Hematopoietic multipotent progenitor cell treated with erythropoietin and hydrocortisone succinate and interleukin-3 and kit ligand, for 15 days (in vitro differentiated cells): ENCODE measurements around the gene ENTPD8.
"Not testable (repeated sequence)": the region's sequence is repeated elsewhere in the genome, so short reads cannot be mapped to it uniquely, and the experiment has no call there.

Source experiments
- DNase-seq: peaks from one replicate; pipeline ENCODE4 v3.0.0-alpha.2; 2015; ENCODE audit warnings: low spot score

The ENTPD8 gene

DNA sequence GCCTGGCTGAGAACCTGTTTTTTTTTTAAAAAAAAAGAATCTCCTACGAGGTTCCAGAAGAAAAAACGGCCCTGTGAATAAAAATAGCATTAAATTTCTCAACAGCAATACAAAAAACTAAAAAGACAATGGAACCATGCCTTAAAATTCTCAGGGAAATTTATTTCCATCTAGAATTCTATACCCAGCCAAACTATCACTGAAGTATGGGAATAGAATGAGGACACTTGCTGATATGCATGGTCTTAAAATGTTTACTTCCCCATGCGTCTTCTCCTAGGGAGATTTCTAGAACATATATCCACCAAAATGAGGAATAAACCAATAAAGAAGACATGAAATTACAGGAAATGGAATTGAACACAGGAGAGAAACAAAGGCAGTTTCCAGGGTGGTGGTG lies 34.5 kb upstream of the ENTPD8 start:
- no peak for DNase-seq

DNA sequence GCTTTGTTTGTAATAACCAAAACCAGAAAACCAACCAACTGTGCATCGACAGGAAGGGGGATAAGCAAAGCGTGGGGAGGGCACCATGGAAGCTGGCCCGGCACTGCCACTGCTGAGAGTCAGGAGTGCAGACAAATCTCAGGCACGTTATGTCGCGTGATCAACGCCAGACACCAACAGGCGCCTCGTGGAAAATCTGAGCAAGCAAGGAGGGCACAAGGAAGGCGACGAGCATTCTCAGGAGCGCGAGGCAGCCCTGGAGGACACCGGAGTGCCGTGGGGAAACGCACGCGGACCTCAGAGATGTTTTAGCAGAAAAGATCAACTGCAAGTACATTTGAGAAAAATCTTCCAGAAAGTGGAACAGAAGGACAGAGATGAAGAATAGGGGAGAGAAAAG lies 33.1 kb upstream of the ENTPD8 start:
- no peak for DNase-seq

DNA sequence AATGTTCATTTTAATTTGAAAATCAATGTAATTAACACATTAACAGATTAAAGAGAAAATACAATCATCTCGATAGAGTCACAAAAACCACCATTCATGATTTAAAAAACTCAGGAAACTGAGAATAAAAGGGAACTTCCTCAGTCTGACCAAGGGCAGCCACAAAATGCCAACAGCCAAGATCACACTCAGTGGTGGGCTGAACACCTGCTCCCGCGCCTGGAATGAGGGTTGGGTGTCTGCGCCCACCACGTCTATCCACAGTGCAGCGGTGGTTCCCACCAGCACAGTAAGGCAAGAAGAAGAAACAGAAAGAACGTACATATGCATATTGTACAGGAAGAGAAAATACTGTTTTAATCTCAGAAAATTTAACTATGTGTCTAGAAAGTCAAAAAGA lies 29.6 kb upstream of the ENTPD8 start:
- DNase-seq = no peak

DNA sequence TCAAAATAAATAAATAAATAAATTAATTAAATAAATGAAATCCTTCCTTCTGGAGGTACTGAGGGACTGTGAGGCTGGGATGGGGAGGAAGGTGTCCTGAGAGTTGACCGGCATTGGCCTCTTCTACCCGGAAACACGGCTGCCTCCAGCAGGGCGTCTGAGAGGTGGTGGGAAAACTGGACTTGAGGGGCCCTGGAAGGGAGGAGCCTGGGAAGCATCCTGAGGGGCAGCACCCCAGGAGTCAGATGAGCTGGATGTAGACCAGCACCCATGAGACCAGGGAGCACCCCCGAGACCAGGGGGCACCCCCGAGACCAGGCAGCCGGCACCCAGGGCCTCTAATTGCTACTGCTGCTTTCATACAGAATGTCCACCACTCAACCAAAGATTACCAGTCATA lies 26.7 kb upstream of the ENTPD8 start:
- no peak for DNase-seq

DNA sequence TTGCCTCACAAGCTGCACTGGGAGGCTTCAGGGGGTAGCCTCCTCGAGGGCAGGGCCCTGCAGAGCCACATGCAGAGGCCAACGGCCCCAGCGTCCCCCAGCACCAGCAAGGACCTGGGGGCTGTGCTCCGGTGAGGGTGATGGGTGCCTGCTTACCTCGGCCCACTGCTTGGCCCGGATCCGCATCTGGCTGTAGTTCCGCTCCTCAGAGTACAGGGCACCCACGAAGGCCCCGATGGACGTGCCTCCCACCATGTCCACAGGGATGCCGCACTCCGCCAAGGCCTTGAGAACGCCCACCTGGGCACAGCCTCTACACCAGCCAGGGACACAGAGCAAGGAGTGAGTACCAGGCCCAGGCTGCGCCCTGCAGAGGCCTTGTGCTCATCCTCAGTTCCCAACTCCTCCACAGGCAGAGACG lies 26.0 kb upstream of the ENTPD8 start:
- no peak for DNase-seq

DNA sequence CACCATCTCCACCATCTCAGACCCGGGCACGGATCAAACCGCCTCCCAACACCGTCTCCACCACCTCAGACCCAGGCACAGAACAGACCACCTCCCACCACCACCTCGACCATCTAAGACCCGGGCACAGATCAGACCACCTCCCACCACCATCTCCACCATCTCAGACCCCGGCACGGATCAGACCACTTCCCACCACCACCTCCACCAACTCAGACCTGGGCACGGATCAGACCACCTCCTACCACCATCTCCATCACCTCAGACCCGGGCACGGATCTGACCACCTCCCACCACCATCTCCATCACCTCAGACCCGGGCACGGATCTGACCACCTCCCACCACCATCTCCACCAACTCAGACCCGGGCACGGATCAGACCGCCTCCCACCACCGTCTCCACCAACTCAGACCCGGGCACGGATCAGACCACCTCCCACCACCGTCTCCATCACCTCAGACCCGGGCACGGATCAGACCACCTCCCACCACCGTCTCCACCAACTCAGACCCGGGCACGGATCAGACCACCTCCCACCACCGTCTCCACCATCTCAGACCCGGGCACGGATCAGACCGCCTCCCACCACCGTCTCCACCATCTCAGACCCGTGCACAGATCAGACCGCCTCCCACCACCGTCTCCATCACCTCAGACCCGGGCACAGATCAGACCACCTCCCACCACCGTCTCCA lies 25.4 kb upstream of the ENTPD8 start:
- DNase-seq = not testable (repeated sequence)

DNA sequence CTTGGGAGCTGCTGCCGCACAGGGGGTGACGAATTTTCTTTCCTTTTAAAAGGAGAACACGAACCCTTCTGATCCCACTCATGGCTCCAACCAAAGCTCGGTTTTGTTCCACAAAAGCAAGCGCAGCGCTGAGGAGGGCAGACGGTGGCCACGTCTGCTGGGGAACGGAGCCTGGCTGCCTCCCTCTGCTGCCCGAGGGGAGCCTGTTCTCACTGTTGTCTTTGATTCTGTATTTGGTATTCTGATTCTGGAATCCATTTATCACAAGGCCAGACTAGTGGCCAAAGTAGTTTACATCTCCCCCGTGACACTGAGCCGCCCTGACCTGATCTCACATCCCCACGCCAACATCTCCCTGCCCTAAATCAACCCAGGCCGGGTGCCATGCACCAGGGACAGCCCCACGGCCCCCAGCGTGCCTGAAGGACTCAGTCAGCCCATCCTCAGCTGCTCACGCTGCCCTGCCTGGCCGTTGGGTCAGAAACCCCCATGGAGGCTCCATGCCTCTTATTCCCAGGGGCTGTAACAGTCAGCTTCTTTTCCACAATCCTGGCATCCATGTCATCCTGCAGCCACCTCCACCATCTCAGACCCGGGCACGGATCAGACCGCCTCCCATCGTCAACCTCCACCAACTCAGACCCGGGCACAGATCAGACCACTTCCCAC lies 24.7 kb upstream of the ENTPD8 start:
- DNase-seq = no peak

DNA sequence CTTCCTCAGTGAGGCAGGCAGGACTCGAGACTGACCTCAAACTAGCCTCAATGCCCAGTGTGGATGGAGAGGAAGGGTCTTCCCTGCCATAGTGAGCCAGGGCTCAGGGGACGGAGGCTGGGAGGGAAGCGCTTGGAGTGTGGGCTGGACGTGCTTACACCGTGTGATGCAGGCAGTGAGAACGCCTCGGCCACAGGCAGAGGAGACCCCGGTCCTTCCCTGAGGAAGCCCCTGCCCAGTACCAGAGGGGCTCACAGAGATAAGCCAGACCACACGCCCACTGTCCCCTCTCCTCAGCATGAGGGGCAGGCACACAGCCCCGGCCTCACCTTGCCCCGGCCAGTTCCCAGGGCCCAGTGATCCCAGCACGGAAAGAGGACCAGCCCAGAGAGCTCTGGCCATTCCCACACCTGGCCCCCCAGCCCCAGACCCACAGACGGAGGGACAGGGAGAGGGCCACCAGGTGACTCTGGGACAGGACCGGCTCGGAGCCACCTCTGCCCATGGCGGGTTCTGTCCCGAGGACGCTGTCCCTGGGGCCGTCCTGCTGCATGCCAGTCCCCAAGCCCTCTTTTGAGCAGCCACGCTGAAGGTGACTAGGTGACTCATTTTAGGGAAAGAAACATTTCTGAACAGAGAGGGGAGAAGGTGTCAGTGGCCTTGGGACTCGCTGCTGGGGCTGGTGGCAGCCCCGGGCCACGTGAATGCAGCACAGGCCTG lies 24.0 kb upstream of the ENTPD8 start:
- no peak for DNase-seq

DNA sequence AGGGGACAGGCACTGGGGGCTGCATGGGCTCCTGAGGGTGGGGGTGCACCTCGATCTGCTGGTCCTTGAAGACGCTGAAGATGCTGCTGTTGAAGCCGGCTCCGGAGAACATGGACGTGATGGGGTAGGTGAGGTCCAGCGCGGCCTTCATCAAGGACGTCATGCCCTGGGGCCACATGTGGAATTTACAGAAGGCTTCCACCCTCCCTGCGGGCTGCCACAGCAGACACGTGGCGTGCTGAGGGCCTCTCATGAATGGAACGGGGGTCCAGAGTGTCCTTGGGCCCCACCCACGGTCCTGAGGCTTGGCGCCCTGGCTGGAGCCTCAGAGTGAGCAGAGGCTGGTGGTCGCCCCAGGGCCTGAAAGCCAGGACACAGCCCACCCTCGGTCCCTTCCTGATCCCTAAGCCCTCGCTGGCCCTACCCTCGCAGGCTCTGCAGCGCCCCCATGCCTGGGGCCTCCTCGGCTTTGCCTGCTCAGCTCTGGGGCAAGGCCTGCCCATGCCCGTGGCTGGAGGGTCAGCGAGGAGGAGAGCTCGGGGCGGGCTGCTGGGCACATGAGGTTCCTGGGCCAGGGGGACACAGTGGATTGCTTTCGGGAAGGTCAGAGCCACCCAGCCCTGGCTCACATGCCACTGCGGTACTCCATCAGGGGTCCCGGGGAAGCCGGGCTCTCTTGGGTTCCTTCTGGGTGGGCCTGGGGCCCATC lies 23.3 kb upstream of the ENTPD8 start:
- no peak for DNase-seq

DNA sequence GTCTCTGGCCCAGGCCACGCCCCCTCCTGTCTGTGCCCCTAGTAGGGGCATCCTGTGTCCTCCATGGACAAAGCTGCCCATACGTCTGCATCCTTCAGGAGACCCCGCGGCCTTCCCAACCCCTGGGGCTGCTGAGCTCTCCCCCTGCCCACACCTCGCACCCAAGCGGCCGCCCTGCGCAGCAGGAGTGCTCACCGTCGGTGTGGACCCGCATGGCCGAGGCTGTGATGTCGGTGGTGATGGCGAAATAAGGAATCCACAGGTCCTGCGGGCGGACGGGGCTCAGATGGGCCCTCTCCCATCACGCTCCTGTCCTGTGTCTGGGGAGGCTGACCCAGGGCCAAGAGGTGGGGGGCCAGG lies 22.8 kb upstream of the ENTPD8 start:
- no peak for DNase-seq

DNA sequence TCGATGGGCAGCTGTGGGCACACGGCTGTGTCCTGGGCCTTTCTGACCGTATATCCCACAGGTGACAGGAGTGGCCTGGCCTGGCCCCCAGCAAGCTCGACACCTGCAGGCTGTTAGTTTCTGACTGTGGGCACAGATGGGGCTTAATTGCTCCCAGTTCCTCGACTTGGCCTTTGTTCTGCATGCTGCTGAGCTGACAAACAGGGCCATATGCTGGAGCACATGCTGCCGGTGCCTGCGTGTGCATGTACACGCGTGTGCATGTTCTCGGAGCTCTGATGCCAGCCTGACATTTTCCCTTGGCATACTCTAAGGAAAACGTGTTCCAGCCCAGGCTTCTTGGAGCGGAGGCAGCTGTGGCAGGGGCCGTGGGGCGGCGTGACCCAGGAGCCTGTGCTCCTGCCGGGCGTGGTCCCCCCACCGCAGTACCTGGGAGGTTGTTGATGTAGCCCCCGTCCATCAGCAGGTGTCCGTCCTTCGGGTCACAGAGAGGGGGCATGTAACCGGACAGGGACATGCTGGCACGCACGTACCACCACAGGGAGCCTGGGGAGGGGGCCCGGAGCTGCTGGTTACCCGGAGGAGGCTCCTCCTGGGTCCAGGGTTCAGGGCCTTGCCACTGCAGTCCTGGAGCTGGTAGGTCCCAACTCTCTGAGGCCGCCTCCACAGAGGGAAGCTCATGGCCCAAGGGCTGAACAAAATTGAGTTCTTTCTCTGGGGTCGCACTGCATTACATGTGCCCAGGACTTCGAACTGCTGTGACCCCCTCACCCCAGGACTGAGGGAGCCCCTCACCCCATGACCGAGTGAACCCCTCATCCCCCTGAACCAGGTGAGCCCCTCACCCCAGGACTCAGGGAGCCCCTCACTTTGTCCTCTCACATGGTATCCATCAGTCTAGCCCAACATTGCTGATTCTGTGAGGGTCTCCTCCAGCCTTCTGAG lies 22.1 kb upstream of the ENTPD8 start:
- no peak for DNase-seq

DNA sequence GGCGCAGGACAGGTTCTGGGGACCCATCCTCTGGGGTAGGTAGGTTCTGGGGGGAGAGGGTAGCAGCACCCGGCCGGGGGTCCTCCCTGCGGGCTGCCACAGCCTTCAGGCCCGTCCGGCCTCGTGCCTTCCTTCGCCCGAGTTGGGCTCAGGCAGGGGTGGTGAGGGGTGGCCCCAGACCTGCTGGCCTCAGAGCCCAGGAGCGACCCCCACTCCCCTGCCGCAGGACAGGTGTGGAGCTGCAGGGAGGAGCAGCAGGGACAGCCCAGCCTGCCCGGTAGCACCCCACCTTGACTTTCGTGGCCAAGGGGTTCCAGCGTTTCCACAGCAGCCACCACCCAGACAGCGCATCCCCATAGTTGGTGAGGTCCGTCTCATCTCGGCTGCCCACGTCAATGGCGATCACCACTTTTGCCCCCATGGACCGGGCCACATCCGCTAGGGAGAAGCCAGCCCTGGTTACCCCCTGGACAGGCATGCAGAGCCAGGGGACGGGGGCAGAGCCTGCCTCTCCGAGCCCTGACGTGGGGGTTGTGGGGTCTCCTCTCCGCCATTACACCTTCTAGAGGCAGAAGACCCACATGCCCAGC lies 21.3 kb upstream of the ENTPD8 start:
- no peak for DNase-seq

DNA sequence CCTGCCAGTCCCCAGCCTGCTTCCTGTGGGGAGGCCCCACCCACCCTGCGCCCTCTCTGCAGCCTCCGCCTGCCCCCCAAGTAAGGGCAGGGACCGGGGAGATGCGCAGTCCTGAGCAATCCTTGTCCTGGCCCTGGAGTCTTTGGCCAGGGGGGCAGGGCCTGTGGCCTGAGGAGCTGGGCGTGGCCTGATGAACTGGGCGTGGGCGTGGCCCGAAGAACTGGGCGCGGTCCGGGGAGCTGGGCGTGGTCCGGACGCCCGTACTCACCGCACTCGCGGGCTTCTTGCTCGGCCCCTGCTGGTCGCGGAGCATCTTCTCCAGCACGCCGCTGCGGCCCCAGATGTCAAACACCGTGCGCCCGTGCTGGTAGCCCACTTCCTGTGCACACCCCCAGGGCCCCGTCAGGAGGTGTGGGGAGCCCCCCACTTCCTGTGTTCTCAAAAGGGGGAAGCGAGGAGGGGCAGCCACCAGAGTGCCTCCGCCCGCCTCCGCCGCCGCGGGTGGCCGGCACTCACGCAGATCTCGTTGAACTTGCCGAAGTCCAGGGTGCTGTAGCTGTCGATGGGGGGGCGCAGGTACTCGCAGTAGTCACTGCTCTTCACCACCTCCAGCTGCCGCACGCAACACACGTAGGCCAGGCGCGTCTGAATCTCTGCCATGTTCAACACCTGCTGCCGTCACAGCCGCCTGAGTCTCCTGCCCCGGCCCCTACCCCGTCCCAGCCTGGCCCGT lies 20.7 kb upstream of the ENTPD8 start:
- peak; percentile 67 for DNase-seq

DNA sequence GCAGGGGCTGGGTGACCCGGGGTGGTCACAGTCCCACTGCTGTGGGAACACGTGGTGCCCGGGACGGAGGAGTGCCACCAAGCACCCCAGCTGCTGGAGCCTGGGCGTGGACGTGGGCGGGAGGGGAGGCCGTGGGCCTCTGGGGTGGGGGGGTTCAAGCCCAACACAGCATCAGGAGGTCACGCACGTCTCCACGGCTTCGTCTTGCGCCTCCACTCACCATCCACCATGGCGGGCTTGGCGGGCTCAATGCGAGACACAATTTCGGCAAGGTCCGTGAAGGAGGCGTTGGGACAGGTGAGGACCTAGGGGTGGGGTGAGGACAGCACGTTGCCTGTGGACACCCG lies 20.1 kb upstream of the ENTPD8 start:
- no peak for DNase-seq

DNA sequence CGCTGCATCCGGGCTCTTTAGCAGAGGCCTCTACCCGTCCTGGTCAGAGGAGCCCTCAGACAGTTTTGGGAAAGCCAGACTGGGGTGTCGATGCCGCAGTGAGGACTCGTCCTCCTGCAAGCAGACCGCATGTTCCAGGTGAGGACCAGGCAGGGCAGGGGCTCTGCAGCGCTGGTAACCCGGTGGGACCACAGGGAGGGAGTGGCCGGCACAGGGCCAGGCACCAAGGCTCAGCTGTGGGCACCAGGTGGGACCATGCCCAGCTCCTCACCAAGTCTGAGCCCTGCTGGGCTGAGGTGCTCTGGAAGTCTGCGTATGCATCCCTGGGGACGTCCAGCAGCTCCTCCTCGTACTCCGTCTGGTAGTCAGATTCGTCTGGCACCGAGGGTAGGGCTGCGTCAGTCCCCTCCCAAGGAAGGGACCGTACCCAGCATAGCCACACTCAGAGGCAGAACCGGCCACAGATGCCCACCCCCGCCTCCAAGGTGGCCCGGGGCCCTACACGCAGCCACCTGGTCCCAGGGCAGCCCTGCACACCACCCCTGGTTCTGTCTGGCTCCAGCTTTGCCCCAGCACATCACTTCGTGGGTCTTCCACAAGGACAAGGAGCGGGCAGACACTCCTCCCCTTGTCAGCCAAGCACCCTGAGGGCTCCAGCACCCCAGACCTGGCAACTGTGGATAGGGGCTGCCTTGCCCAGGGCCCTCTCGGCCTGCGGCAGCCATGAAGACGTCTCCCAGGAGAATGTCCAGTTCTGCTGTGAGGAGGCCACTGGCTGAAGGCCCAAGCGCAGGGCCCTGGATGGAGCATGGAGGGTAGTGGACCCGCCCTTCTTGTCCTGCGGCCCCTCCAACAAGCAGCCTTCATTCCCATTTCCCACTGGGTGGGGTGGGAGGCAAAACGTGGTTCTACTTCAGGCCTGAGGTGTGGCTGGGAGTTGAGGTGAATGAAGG lies 19.5 kb upstream of the ENTPD8 start:
- no peak for DNase-seq

DNA sequence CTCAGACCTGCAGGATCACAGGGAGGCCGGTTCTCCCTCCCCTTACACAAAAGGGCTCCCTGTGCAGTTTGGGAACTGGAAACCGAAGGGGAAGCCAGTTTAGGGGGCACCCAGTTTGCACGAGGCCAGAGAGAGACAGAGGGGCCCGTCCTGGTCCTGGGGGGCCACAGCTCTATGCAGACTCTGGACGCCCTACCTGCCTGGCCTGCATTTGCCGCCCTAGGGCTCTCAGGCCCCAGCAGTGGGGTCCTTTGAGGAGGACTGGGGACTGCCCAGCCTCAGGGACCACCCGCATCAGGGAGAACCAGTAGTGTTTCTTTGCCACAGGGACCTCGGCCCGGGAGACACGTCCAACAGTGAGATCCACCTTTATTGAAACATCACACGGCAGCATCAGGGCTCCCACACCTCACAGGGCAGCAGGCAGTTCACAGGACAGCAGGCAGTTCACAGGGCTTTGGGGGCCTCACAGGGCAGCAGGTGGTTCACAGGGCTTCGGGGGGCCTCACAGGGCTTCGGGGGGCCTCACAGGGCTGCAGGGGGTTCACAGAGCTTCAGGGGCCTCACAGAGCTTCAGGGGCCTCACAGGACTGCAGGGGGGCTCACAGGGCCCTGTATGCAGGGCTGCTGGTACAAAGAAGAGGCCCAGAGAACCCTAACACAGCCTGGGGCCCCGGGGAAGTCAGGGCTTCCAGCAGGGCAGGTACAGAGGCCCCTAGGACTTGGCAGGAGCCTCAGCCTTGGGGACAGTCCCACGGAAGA lies 18.6 kb upstream of the ENTPD8 start:
- no peak for DNase-seq

DNA sequence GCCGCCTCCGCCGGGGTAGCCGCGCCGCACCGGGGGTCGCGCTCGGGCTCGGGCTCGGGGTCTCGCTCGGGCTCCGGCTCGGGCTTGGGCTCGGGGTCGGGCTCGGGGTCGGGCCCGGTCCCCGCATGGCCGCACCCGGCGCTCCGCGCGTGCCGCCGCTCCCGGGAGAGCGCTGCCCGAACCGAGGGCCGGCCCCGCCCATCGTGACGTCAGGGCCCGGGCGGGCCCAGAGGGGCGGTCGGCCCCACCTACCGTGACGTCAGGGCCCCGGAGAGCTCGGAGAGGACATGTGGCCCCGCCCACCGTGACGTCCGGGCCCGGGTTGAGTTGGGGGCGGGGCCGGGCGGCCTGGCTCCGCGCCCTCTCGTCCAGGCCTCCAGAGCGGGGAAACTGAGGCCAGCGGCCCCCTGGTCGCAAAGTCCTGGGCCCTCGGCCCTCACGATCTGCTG lies 18.0 kb upstream of the ENTPD8 start, which contains the start of gene NSMF:
NSMF (minus strand) TSS at position 183 of the 449 bp plus-strand sequence. CDS start 232 bp downstream, outside the sequence.
- peak; percentile 93 for DNase-seq
